BLaER1 (cell line): ENCODE results near the gene SKOR1.

Experiments
- H3K27ac ChIP-seq: shearing (Covaris generic); formaldehyde crosslinking; 2 replicates; pipeline ENCODE4 v1.8.1; 2022
- H3K27me3 ChIP-seq: shearing (Covaris generic); formaldehyde crosslinking; 2 replicates; pipeline ENCODE4 v1.8.1; 2022
- H3K36me3 ChIP-seq: shearing (Covaris generic); formaldehyde crosslinking; 2 replicates; pipeline ENCODE4 v1.8.1; 2022
- H3K4me1 ChIP-seq: shearing (Covaris generic); formaldehyde crosslinking; 2 replicates; pipeline ENCODE4 v1.8.1; 2022
- H3K4me2 ChIP-seq: shearing (Covaris generic); formaldehyde crosslinking; 2 replicates; pipeline ENCODE4 v1.8.1; 2022
- H3K4me3 ChIP-seq: shearing (Covaris generic); formaldehyde crosslinking; 2 replicates; pipeline ENCODE4 v1.8.1; 2022
- H3K9ac ChIP-seq: shearing (Covaris generic); formaldehyde crosslinking; 2 replicates; pipeline ENCODE4 v1.8.1; 2022
- H3K9me3 ChIP-seq: shearing (Covaris generic); formaldehyde crosslinking; 2 replicates; pipeline ENCODE4 v1.8.1; 2022
- H4K20me1 ChIP-seq: shearing (Covaris generic); formaldehyde crosslinking; 2 replicates; pipeline ENCODE4 v1.8.1; 2022
- Cebpa-rat ChIP-seq: shearing (Covaris generic); IDR thresholded peaks from 2 replicates; pipeline ENCODE4 v1.8.1; 2022

Gene SKOR1

DNA sequence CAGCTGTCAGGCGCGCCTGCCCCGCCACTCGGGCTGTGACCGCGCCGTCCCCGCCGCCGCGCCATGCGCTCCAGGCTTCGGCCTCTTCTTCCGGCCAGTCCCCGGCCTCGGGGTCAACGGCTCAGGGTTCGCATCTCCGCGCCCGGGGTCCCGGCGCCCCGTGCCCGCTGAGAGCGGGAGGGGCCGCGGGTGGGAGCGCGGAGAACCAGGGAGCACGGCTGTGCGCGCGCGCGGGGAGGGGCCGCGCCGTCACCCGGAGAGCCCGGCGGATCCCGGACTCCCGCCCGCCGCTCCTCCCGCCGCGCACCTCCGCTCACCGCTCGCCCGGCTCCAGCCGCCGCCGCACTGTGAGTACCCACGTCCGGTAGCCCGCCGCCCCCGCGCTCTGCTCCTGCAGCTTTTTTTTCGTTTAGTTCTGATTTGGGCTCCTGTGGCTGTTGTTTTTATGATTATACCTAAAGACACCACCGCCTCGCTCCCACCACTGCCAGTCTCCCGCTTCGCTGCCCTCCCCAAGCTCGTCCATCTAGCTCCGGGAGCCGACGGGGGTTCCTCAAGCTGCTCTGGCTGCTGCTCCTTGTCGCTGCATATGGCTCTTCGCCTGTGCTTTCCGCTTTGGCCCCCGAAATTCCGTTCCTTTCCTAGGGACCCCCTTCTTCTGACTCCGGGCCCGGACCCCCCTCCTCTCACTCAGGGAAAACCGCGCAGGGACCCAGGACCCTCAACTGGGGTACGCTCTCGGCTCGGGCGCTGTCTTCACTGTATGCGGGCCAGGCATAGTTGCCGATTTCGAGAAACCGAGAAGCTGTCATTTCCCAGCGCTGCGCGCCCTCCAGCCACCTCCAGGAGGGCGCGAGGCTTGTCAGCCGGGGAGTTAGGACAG is 1.8 kb upstream of the SKOR1 start:
- no peak for TF ChIP-seq Cebpa-rat
- Histone ChIP-seq H3K4me1 (no peaks in the 10 kb centered on the region), H3K9me3 (peaks cover 75% of the 10 kb centered on the region), H3K27me3 (peaks cover 98% of the 10 kb centered on the region), H3K4me3 (peak overlapping the region; percentile 31; the same call in 1 of the 2 replicates), H3K27ac (no peak overlapping the region), H4K20me1 (peaks cover 55% of the 10 kb centered on the region; the same call in 1 of the 2 replicates), H3K9ac (no peak overlapping the region), H3K4me2 (no peak overlapping the region), H3K36me3 (0 out of 2 replicates have a peak, but pooled peaks cover 4% of the 10 kb centered on the region)

DNA sequence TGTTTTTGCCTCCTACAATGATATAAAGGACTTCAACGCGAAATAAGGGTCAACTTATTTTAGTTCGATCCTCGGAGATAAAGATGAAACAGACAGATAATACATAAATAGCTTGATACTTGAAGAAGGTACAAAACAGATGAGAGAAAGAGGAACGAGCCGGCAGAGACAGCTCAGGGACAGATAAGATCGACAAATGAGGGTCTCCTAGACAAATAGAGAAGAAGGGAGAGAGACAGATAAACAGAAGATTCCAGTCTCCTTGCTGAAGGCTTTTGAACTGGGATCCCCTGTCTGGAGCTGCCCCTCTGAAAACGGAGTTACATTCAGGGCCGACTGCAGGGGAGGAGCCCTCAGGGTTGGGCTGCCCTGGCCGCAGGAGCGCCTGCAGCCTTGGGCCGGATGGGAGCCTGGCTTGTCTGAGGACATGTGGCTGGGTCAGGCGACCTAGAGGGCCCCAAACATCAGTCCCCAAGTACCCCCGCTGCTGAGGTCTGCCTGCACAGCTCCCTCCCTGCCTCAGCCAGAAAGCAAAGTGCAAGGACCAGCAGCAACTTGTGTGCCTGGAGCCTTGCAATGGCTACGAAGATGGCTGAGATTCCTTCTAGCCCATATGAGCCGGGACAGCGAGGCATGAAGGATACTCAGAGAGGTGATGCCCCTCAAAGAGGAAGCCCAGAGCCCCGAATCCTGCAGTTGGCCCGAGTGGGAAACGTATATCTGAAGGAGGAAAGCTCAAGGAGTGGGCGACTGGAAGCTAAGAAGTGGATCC is 926 bp upstream of the SKOR1 start:
- no peak overlapping the region for H3K4me2 ChIP-seq
- no peak for TF ChIP-seq Cebpa-rat

DNA sequence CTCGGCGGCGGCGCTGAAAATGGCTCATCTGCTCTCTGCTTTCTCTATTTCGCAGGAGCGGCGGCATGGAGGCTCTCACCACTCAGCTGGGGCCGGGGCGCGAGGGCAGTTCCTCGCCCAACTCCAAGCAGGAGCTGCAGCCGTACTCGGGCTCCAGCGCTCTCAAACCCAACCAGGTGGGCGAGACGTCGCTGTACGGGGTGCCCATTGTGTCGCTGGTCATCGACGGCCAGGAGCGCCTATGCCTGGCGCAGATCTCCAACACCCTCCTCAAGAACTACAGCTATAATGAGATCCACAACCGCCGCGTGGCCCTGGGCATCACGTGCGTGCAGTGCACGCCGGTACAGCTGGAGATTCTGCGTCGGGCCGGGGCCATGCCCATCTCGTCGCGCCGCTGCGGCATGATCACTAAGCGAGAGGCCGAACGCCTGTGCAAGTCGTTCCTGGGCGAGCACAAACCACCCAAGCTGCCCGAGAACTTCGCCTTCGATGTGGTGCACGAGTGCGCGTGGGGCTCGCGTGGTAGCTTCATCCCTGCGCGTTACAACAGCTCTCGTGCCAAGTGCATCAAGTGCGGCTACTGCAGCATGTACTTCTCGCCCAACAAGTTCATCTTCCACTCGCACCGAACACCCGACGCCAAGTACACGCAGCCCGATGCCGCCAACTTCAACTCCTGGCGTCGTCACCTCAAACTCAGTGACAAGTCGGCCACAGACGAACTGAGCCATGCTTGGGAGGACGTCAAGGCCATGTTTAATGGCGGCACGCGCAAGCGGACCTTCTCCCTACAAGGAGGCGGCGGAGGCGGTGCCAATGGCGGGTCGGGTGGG is 790 bp downstream of the SKOR1 start:
- H3K4me3 ChIP-seq = peak overlapping the region; percentile 28; the same call in 1 of the 2 replicates

More for the DNA sequence above, 926 bp upstream of the SKOR1 start:
- Histone ChIP-seq H3K4me1 (no peaks in the 10 kb centered on the region), H3K36me3 (0 out of 2 replicates have a peak, but pooled peaks cover 4% of the 10 kb centered on the region), H3K9ac (no peak overlapping the region), H3K4me3 (0 out of 2 replicates have a peak overlapping the region, but pooled peaks have one; percentile 31), H4K20me1 (peaks cover 52% of the 10 kb centered on the region; the same call in 1 of the 2 replicates), H3K9me3 (peaks cover 84% of the 10 kb centered on the region), H3K27ac (no peak overlapping the region), H3K27me3 (peaks cover 99% of the 10 kb centered on the region)

DNA sequence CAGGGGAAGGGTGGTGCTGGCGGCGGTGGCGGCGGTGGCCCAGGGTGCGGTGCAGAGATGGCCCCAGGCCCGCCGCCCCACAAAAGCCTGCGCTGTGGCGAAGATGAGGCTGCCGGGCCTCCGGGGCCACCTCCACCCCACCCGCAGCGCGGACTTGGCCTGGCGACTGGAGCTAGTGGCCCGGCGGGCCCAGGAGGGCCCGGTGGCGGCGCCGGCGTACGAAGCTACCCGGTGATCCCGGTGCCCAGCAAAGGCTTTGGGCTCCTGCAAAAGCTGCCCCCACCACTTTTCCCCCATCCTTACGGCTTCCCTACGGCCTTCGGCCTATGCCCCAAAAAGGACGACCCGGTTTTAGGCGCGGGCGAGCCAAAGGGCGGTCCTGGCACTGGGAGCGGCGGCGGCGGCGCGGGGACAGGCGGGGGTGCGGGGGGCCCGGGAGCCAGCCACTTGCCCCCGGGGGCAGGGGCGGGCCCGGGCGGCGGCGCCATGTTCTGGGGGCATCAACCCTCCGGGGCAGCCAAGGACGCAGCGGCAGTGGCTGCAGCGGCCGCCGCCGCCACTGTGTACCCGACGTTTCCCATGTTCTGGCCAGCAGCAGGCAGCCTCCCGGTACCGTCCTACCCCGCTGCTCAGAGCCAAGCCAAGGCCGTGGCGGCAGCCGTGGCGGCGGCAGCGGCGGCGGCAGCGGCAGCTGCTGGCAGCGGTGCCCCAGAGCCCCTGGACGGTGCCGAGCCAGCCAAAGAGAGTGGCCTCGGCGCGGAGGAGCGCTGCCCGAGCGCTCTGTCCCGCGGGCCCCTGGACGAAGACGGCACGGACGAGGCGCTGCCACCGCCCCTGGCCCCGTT is 1.6 kb downstream of the SKOR1 start:
- no peak overlapping the region for H3K4me3 ChIP-seq
- H3K9me3 ChIP-seq = peaks cover 88% of the 10 kb centered on the region
- H3K36me3 ChIP-seq = 0 out of 2 replicates have a peak, but pooled peaks cover 4% of the 10 kb centered on the region
- H3K27ac ChIP-seq = no peak overlapping the region
- H4K20me1 ChIP-seq = peaks cover 28% of the 10 kb centered on the region; the same call in 1 of the 2 replicates
- peaks cover 99% of the 10 kb centered on the region for H3K27me3 ChIP-seq
- H3K4me2 ChIP-seq = no peak overlapping the region
- no peak for TF ChIP-seq Cebpa-rat
- H3K4me1 ChIP-seq = peaks cover 2% of the 10 kb centered on the region
- H3K9ac ChIP-seq = no peak overlapping the region

More for the DNA sequence above, 790 bp downstream of the SKOR1 start:
- Histone ChIP-seq H3K27me3 (peaks cover 99% of the 10 kb centered on the region), H4K20me1 (peaks cover 37% of the 10 kb centered on the region; the same call in 1 of the 2 replicates), H3K4me1 (no peaks in the 10 kb centered on the region), H3K36me3 (0 out of 2 replicates have a peak, but pooled peaks cover 4% of the 10 kb centered on the region), H3K9me3 (peaks cover 91% of the 10 kb centered on the region), H3K9ac (no peak overlapping the region), H3K4me2 (no peak overlapping the region), H3K27ac (no peak overlapping the region)
- TF ChIP-seq Cebpa-rat = no peak

DNA sequence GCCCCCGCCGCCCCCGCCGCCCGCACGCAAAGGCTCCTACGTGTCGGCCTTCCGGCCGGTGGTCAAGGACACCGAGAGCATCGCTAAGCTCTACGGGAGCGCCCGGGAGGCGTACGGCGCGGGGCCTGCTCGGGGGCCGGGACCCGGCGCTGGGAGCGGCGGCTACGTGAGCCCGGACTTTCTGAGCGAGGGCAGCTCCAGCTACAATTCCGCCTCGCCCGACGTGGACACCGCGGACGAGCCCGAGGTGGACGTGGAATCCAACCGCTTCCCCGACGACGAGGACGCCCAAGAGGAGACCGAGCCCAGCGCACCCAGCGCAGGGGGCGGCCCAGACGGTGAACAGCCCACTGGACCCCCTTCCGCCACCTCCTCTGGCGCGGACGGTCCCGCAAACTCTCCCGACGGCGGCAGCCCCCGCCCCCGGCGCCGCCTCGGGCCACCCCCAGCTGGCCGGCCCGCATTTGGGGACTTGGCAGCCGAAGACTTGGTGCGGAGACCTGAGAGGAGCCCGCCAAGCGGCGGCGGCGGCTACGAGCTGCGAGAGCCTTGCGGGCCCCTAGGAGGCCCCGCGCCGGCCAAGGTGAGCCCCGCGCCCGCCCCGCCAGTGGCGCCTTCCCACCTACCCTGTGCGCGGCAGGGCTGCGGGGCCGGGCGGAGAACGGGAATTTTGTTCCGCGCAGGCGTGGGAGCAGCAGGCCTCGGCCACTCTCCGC is 2.4 kb downstream of the SKOR1 start:
- Histone ChIP-seq H3K4me1 (peaks cover 8% of the 10 kb centered on the region), H3K9ac (no peak overlapping the region), H3K27me3 (peaks cover 99% of the 10 kb centered on the region), H3K27ac (no peak overlapping the region), H4K20me1 (peaks cover 24% of the 10 kb centered on the region; the same call in 1 of the 2 replicates), H3K4me2 (no peak overlapping the region), H3K9me3 (peaks cover 80% of the 10 kb centered on the region), H3K4me3 (peak overlapping the region; percentile 38), H3K36me3 (0 out of 2 replicates have a peak, but pooled peaks cover 4% of the 10 kb centered on the region)
- no peak for TF ChIP-seq Cebpa-rat

DNA sequence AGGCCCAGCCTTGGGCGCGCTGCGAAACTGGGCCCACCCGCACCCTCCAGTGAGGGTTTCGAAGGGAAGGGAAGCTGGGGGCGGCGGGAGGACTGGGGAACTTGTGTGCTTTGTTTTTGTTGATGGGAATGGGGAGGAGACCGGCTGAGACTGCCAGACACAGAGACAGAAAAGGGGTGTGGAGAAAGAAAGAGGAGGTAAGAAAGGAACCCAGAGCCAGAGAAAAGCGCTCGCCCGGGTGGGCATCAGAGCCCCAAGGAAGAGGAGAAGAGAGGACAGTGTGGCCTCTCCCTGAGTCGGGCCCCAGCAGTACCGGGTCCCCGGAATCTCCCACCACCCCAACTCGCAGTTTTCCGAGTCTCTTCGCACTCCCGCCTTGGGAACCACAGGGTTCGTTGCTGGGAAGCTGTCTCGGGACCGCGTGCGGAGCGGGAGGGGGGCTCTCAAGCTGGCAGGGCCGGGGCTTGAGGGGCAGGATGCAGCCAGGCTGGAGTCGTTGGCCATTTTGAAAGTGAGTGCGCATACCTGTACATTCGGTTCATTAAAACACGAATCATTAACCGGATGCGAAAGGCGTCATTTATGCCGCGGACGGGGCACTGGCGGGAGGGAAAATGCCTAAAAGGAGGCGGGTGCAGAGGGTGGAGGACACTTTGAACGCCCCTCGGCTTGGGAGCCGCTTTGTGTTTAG is 3.1 kb downstream of the SKOR1 start:
- no peak for TF ChIP-seq Cebpa-rat
- 0 out of 2 replicates have a peak, but pooled peaks cover 4% of the 10 kb centered on the region for H3K36me3 ChIP-seq
- H3K9me3 ChIP-seq = peaks cover 73% of the 10 kb centered on the region
- peak overlapping the region; percentile 38; the same call in 1 of the 2 replicates for H3K4me3 ChIP-seq
- peaks cover 16% of the 10 kb centered on the region for H3K4me1 ChIP-seq
- H4K20me1 ChIP-seq = peaks cover 24% of the 10 kb centered on the region; the same call in 1 of the 2 replicates
- H3K9ac ChIP-seq = no peak overlapping the region
- peaks cover 99% of the 10 kb centered on the region for H3K27me3 ChIP-seq
- no peak overlapping the region for H3K4me2 ChIP-seq
- H3K27ac ChIP-seq = no peak overlapping the region

DNA sequence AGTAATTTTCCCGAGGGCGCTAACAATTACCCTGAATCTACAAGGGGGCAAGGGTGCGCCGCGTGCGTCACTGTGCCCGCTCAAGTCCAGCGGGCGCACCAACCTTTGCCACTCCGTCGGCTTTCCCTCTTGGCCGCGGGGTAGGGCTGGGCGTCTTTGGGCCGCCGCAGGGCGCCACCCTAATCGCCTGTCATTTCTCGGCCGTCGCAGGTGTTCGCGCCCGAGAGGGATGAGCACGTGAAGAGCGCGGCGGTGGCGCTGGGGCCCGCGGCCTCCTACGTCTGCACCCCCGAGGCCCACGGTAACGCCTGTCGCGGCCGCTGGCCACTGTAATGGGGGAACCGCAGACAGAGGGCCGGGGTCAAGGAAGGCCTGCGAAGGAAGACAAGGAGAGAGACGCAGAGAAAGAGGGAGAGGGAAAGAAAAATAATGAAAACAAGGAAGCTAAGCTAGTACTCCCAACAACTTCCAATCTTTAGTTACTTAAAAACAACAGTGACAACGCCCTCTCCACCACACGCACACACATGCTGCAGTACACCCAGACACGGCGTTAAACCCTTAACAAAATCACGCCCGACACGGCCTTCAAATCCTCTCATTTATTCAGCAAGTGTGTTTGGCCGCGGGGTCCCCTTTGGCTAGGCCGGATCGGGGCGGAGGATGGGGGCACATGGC is 3.8 kb downstream of the SKOR1 start:
- Histone ChIP-seq H3K9ac (no peak overlapping the region), H3K4me3 (0 out of 2 replicates have a peak overlapping the region, but pooled peaks have one; percentile 5), H3K27me3 (peaks cover 99% of the 10 kb centered on the region), H3K4me1 (peaks cover 22% of the 10 kb centered on the region), H3K27ac (no peak overlapping the region), H4K20me1 (peaks cover 21% of the 10 kb centered on the region; the same call in 1 of the 2 replicates), H3K36me3 (0 out of 2 replicates have a peak, but pooled peaks cover 4% of the 10 kb centered on the region), H3K9me3 (peaks cover 66% of the 10 kb centered on the region), H3K4me2 (no peak overlapping the region)
- no peak for TF ChIP-seq Cebpa-rat
